OCI-LY7 (cell line): ENCODE data around the gene GALNT15. TPM values are rescaled to one million over a fixed set of nuclear protein-coding genes. Genes with fewer than 3 reads are reported as not detected.

Experiments
- BruUV-seq: library from RNA; stranded (reverse); fragments of 400-500 nt; replicated peaks from 2 replicates; lab custom pipeline; 2021; lab: Mats Ljungman, UMichigan
- CTCF ChIA-PET: fragments of 300-600 bp; sonication (Branson Sonifier 250); formaldehyde crosslinking; loops from one replicate; lab custom pipeline; 2022; ENCODE audit warnings: antibody characterized with exemption; ENCODE audit not compliant: unreplicated experiment; lab: Charles Lee
- POLR2A ChIA-PET: fragments of 300-600 bp; sonication (Branson Sonifier 250); formaldehyde crosslinking; loops from one replicate; lab custom pipeline; 2022; ENCODE audit warnings: antibody characterized with exemption; lab: Charles Lee
- DNase-seq: peaks from one replicate; pipeline ENCODE4 v3.0.0-alpha.2; 2015; ENCODE audit warnings: low spot score
- H2AFZ ChIP-seq: fragments of 200-600 bp; sonication (generic), shearing (Covaris generic); 2 replicates; pipeline ENCODE4 v1.6.1; 2014; ENCODE audit warnings: mild to moderate bottlenecking, antibody characterized with exemption, low read length, moderate library complexity
- H3K27ac ChIP-seq: fragments of 200-600 bp; sonication (generic); 2 replicates; pipeline ENCODE4 v1.5.1; 2014; ENCODE audit warnings: mixed run types, low read depth, mild to moderate bottlenecking, moderate library complexity, low read length, inconsistent platforms; ENCODE audit not compliant: poor library complexity, severe bottlenecking
- H3K36me3 ChIP-seq: fragments of 200-600 bp; sonication (generic); 2 replicates; pipeline ENCODE4 v1.6.1; 2014; ENCODE audit warnings: mild to moderate bottlenecking, antibody characterized with exemption, low read length, moderate library complexity, mixed read lengths; ENCODE audit not compliant: insufficient read depth
- H3K4me1 ChIP-seq: fragments of 200-600 bp; sonication (generic); 2 replicates; pipeline ENCODE4 v1.5.1; 2014; ENCODE audit warnings: mild to moderate bottlenecking, low read length; ENCODE audit not compliant: insufficient read depth, poor library complexity, severe bottlenecking
- H3K4me2 ChIP-seq: fragments of 200-600 bp; sonication (generic); 2 replicates; pipeline ENCODE4 v1.6.1; 2014; ENCODE audit warnings: mild to moderate bottlenecking, low read length
- H3K4me3 ChIP-seq: fragments of 200-600 bp; sonication (generic); 2 replicates; pipeline ENCODE4 v1.5.1; 2014; ENCODE audit warnings: mild to moderate bottlenecking, low read depth, low read length; ENCODE audit not compliant: poor library complexity, severe bottlenecking
- H3K79me2 ChIP-seq: fragments of 200-600 bp; sonication (generic); 2 replicates; pipeline ENCODE4 v1.6.1; 2016; ENCODE audit warnings: low read depth, mild to moderate bottlenecking, low read length, moderate library complexity, mixed read lengths; ENCODE audit not compliant: insufficient read depth
- H3K9me2 ChIP-seq: fragments of 200-600 bp; sonication (generic); 2 replicates; pipeline ENCODE4 v1.6.1; 2016; ENCODE audit warnings: mild to moderate bottlenecking, low read length, mixed read lengths; ENCODE audit not compliant: insufficient read depth
- H3K9me3 ChIP-seq: fragments of 200-600 bp; sonication (generic); 2 replicates; pipeline ENCODE4 v1.6.1; 2014; ENCODE audit warnings: mild to moderate bottlenecking, mixed run types, low read length, mixed read lengths
- H4K20me1 ChIP-seq: fragments of 200-600 bp; sonication (generic); 2 replicates; pipeline ENCODE4 v1.6.1; 2014; ENCODE audit warnings: mild to moderate bottlenecking, antibody characterized with exemption, low read length, moderate library complexity, mixed read lengths; ENCODE audit not compliant: insufficient read depth
- CTCF ChIP-seq: fragments of 200-600 bp; sonication (generic); conservative IDR thresholded peaks from 2 replicates; pipeline ENCODE4 v1.5.1; 2014; ENCODE audit warnings: mild to moderate bottlenecking, antibody characterized with exemption, low read length, moderate library complexity, mixed read lengths
- EZH2phosphoT487 ChIP-seq: fragments of 200-600 bp; sonication (generic); IDR thresholded peaks from 2 replicates; pipeline ENCODE4 v1.6.1; 2018; ENCODE audit warnings: low read depth, borderline replicate concordance, mild to moderate bottlenecking, mixed run types, antibody characterized with exemption, low read length, moderate library complexity, mixed read lengths
- intact Hi-C: fragments of 100-400 bp; cut with micrococcal nuclease; formaldehyde crosslinking; loops from one replicate; pipeline ENCODE4 v1.10.0; 2022; ENCODE audit not compliant: unreplicated experiment
- total RNA-seq, 2 experiments: library from RNA; depleted of rRNA in 1 of 2; stranded (reverse); fragments of >200 nt in 1 of 2; shearing (Covaris generic) in 1 of 2; gene quantifications; 2 replicates each; pipeline ENCODE4 v1.2.3, GENCODE V29; 2014 to 2022

Gene GALNT15
- total RNA-seq, 2 experiments from 2014 or later: 0.03 TPM; not detected in 1

- TF ChIP-seq EZH2phosphoT487 (no peak), CTCF (no peak)
- no TSS peak for BruUV-seq
- POLR2A ChIA-PET: interaction anchor here (0.7 kb wide), 1 partner anchor 144 kb away, joined by 3 read pairs; no protein-coding TSS in a partner anchor
Measured at GRCh38 chr3:16142350-16143025, 32.0 kb upstream of the GALNT15 start.

GRCh38 chr3:16143861-16144447, 30.5 kb upstream of the GALNT15 start:
- H2AFZ ChIP-seq: no peak overlapping the region
- POLR2A ChIA-PET: no interaction called here
- TF ChIP-seq CTCF (no peak), EZH2phosphoT487 (no peak)
- no peaks in the 10 kb centered on the region for H3K79me2 ChIP-seq
- H3K9me2 ChIP-seq: no peaks in the 10 kb centered on the region
- intact Hi-C loops: no loop called here
- no peak for DNase-seq
- BruUV-seq: no TSS peak
- H3K4me3 ChIP-seq: no peak overlapping the region
- no peak overlapping the region for H3K4me2 ChIP-seq
- no peak overlapping the region for H3K27ac ChIP-seq
- 0 out of 2 replicates have a peak, but pooled peaks cover 4% of the 10 kb centered on the region for H3K9me3 ChIP-seq
- CTCF ChIA-PET: no interaction called here
- no peaks in the 10 kb centered on the region for H3K4me1 ChIP-seq
- no peaks in the 10 kb centered on the region for H3K36me3 ChIP-seq
- H4K20me1 ChIP-seq: no peaks in the 10 kb centered on the region

More at GRCh38 chr3:16142350-16143025, 32.0 kb upstream of the GALNT15 start:
- Histone ChIP-seq H3K4me3 (no peak overlapping the region), H3K27ac (no peak overlapping the region), H3K9me2 (no peaks in the 10 kb centered on the region), H3K79me2 (no peaks in the 10 kb centered on the region), H3K4me1 (no peaks in the 10 kb centered on the region), H4K20me1 (no peaks in the 10 kb centered on the region), H3K9me3 (0 out of 2 replicates have a peak, but pooled peaks cover 4% of the 10 kb centered on the region), H3K36me3 (no peaks in the 10 kb centered on the region), H2AFZ (no peak overlapping the region), H3K4me2 (no peak overlapping the region)
- no peak for DNase-seq
- intact Hi-C loops: no loop called here
- CTCF ChIA-PET: no interaction called here

GRCh38 chr3:16145176-16145575, 29.3 kb upstream of the GALNT15 start:
- POLR2A ChIA-PET: interaction anchor here (0.8 to 1.4 kb wide), 2 partner anchors 11 to 23 kb away, joined by 3 read pairs; no protein-coding TSS in a partner anchor
- intact Hi-C loops: no loop called here

More at GRCh38 chr3:16145176-16145575, 29.3 kb upstream of the GALNT15 start:
- Histone ChIP-seq H3K36me3 (no peaks in the 10 kb centered on the region), H2AFZ (no peak overlapping the region), H3K4me1 (no peaks in the 10 kb centered on the region), H3K4me2 (no peak overlapping the region), H3K9me3 (0 out of 2 replicates have a peak, but pooled peaks cover 4% of the 10 kb centered on the region), H3K27ac (no peak overlapping the region), H3K79me2 (no peaks in the 10 kb centered on the region), H3K4me3 (no peak overlapping the region), H3K9me2 (no peaks in the 10 kb centered on the region), H4K20me1 (no peaks in the 10 kb centered on the region)
- no TSS peak for BruUV-seq
- DNase-seq: no peak
- no peak for TF ChIP-seq CTCF
- TF ChIP-seq EZH2phosphoT487: no peak
- CTCF ChIA-PET: no interaction called here
